Amniotic epithelial cell (primary cell): ENCODE results near the gene ERCC1.

Source experiments
- DNase-seq: peaks from one replicate; pipeline ENCODE4 v3.0.0-alpha.2; 2010; ENCODE audit warnings: low read depth

ERCC1 gene

DNA sequence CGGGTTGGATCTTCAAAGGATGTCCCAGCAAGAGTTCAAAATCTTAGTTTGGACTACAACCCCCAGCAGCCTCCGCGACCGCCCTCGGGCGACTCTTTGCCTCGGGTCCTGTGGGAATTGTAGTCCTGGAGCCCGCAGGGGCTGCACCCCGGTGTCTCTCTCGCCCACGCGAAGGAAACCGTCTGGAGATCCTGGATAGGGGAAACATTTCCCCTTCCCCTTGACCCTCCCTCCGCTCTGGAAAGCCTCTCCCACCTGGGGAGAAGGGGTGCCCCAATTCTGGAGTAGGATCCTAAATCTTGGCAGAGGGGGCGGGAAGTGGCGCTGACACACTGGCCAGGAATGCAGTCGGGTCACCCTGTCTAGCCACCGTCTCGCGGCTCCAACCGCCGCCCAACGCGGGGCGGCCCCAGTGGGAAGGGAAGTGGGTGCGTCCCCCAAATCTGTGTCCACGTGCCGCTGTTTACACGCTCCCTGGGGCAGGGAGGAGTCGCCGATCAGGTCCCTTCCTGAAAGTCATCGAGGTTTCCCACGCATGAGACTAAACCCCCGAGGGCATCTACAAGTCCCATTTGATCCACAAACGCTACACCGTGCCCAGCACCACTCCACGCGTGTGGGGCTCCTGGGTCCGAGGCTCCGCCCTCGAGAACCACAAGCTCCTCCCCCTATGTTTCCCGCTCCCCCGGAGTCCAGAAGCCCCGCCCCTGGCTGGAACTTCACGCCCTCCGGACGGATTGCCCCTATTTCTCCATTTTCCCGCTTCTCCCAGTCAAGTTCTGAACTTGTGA lies 18.1 kb downstream of the ERCC1 start:
- DNase-seq, result peak; percentile 81

DNA sequence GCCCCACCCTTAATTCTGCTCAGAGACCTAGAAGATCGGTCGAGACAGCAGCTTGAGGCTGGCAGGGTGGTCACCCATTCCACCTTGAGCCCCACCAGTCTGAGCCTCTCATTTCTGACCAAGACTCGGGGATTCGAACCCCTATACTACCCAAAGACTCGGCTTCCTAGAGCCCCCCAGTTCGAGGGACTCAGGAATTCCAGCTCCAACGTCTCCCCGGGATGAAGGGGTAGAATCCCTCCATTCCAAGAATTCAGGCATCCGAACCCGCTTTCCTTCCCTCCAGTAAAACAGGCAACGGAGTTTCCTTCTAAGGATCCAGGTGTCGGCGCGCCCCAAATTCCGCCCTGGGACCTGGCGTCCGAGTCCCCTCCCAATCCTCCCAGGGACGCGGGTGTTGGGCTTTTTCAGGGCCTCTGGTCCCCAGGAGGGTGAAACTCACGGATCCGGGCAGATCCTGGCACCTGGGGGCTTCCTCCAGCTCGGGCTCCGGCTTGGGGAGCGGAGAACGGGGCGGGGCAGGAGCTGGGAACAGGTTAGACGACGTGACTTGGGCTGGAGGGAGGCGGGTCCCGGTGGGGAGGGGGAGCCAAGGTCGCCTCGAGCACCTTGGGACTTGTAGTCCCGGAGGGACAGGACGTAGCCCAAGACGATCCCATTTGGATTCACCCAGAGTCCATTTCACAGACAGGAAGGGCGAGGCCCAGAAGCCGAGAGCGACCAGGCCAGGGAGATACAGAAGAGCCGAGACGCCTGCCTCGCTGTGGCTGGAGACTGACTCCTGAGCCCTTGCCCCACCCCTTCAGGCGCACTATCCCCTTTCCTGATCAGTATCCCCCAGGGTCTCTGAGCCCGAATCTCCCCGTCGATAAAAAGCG lies 18.9 kb downstream of the ERCC1 start, which contains the start of gene PPP1R13L:
PPP1R13L (minus strand) TSS at position 513 of the 878 bp plus-strand sequence. CDS start 6,751 bp downstream, outside the sequence.
- DNase-seq, result peak; percentile 63

DNA sequence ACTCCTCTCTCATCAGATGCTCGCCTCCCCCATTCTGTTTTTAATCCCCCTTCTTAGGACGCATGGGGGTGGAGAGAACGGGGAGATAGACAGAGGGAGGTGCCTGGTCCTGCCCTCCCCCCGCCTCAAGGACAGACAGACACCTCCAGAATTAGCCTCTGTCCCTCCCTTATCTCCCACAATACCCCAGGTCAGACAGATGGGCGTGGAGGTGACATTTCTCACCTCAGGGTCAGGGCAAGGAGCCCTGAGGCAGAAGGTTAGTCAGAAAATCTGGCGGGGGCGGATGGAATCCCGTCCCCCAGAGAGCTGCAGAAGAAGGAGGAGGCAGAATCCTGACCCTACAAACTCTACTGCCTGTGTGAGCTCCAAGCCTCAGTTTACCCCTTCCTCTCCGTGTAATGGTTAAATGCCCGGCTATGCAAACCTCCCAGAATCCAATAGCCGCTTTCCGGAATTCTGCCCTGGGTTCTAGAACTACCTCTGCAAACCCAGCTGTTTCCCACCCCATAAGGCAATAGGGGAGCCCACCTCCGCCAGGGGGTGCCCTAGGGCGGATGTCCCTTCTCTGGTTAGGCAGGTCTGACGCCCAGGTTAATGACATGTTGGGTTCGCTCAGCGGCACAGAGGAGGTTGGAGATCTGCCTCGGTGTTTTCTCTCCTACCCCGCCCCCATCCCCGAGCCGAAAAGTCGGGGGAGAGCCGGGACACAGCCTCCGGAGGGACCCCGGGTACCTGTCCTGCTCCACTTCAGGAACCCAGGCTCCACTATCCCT lies 19.7 kb downstream of the ERCC1 start:
- peak; percentile 65 for DNase-seq

DNA sequence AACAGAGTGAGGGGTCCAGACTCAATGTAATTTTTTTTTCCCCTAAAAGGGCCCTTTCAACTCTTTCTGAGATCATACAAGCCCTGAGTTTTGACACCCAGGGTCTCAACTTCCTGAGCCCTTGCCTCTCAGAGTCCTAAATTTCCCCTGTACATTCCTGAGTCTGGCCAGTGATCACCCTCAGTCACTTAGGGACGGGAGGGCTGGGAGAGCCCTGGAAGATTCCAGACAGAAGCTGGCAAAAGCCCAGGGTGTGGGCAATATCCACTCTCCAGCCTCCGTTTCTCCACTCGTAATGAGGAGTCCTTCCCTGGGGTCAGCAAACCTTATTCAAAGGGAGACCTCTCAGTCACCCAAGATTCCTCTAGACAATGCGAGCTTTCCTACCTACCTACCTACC lies 20.4 kb downstream of the ERCC1 start:
- DNase-seq, result no peak

DNA sequence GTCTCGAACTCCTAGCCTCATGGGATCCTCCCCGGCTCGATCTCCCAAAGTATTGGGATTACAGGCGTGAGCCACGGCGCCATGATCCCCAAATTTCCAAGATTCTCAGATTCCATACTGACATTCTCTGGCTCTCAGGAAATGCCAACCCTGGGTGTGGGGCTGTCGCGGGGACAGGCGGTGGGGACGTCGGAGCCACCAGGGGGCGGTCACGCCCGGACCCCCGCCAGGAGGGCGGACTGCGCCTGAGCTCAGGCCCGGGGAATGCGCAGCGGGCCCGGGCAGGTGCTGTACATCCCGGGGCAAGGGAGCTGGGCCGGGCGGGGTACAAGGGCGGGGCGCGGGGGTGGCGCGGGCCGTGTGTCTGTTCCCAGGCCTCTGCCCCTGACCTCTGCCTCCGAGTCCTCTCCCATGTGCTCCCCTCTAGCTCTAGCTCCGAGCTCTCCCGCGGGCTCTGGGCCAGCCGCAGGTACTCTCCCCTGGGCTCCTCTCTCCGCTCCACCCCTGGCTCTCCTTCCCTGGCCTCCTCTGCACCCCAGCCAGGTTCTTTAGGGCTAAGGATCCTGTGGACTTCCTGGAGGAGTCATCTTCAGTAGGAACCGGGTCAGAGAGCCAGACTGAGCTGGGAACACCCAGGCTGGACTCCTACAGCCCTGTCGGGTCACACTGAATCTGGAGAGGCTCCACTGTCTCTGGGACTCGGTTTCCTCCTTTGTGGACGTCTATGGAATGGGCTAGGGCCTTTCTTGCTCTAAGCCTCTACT lies 21.2 kb downstream of the ERCC1 start:
- no peak for DNase-seq

DNA sequence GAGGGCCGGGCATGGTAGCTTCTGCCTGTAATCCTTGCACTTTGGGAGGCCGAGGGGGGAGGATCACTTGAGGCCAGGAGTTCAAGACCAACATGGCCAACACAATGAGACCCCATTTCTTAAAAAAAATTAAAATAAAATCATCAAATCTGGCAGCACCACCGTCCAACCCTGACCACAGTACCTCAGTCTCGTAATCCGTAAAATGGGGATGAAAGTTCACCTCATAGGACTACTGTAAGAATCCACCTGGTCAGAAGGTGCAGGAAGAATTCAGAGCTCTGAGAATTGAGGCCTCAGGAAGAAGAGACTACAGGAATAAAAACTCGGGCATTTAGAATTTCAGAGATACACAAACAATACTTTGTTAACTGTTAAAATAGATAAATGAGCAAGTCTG lies 21.9 kb downstream of the ERCC1 start:
- no peak for DNase-seq

DNA sequence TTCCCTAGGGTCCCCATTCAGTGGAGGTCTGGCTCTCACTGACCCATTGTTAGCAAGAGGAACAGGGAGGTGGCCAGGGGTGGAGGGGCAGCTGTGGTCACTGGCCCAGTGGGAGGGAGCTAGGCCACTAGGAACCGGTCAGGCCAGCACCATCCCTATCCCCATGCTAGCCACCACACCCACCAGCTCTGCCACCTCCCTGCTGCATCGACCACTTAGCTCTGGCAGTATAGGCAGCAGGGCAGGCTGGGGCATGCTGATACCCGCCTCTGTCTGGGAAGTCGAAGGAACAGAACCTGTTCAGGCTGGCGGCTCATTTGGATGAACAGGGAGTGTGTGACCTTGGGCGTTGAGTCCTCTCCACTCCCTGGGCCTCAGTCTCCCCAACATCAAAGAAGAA lies 23.5 kb downstream of the ERCC1 start:
- DNase-seq, result no peak

DNA sequence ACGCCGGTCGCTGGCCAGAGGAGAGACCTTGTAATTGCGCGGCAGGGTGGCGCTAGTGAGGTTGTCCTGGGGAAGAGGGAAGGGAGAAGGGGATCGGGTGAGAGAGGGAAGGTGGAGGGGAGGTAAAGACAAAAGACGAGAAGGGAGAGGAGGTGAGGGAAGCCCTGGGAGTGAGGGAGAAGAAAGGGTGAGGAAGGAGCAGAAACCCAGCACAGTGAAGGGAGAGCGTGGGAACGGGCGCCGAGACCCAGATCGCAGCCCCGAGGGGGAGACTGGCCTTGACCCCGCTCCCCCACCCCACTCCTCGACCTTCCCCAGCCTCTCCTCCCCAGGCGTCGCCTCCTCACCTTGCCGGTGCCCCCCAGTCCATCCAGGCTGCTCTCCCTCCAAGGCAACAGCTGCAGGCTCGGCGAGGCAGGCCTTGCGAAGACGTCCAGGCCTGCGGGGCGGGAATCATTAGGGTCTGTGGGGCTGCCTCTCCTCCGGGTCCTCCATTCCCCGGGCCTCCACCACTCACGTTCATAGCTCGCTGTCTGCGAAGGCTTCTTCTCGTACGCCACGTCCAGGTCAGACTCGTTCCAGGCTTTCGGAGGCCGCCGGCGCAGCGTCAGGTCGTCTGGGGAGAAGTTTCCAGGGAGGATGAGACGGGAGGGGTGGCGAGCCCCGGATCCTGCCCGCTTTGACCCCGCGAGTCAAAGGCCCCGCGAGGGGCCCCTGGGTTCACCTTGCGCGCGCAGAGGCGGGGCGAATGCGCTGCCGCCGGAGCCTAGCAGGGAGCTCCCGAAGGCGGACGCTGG lies 27.7 kb downstream of the ERCC1 start:
- DNase-seq, result no peak

DNA sequence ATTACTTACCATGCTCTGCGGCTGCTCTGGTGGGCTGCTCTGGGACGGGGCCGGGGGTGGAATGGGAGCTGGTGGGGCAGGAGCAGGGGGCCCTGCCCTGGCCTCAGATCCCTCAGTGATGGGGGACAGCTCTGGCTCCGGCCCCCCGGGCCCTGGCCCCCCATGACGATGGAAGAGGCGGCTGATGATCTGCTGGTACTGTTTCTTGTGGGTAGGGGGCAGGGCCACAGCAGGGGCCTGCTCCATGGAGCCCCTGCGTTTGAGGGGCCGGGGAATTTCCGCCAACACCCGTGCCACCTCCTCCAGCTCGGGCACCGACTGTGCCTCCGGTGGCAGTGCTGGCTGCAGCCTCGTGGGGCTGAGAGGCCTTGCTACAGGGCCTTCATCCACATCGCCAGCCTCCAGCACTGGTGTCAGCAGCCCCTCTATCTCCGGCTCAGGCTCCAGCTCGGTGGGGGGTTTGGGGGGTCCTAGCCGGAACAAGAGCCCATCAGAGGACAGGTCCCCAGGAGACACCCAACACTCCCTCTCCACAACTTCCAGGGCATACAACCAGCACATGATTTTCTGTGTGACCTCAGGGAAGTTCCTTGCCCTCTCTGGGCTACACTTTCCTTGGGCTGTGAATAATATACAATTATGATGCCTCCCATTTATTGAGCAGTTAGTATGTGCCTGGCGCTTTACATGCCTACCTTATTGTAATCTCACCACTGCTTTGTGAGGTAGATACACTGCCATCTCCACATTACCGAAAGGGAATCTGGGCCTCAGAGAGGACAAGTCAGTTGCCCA lies 31.6 kb downstream of the ERCC1 start:
- no peak for DNase-seq

DNA sequence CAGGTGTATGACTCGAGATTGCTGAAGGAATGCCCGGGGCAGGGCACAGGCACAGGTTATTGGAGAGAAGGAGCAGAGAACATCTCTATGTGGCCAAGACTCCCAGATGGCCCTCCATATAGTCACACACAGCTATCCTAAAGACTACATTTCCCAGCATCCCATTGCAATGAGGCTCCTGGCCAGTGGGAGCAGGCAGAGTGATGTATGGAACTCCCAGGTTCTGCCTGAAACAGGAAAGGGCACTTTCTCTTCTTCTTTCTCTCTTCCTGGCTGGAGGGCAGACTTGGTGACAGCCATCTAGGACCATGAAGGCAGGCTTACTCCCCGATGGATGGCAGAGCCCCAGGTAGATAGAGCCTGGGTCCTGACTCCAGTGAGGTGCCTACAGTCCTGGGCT lies 32.4 kb downstream of the ERCC1 start:
- DNase-seq, result peak; percentile 40

DNA sequence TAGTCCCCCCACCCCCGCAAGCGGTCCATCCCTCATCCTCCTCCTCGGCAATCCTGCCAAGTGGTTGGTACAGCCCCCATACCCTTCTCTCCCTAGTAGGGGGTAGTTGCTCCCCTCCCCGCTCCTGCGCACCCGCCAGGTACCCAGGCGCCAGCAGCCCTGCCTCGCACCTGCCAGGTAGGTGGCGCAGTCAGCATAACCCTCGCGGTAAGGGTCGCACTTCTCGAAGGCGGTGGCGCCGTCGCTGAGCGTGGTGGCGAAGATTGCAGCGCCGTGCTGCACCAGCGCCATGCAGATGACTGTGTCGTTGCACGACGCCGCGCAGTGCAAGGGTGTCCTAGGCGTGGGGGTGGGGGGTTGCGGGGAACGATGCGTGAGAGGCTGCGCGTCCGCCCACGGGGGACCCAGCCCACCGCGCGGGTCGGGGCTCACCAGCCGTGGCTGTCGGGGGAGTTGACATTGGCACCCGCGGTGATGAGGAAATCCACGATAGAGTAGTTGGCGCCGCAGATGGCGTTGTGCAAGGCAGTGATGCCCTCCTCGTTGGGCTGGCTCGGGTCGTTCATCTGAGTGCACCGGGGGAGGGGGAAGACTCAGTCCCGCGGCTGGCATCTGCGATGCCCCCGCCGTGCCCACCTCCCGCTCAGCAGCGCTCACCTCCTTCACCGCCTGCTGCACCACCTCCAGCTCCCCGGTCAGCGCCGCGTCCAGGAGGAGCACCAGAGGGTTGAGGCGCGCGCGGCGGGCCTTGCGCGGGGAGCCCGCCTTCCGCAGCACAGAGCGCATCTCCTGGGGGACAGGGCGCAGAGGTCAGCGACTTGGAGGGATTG lies 38.1 kb downstream of the ERCC1 start:
- DNase-seq, result no peak

DNA sequence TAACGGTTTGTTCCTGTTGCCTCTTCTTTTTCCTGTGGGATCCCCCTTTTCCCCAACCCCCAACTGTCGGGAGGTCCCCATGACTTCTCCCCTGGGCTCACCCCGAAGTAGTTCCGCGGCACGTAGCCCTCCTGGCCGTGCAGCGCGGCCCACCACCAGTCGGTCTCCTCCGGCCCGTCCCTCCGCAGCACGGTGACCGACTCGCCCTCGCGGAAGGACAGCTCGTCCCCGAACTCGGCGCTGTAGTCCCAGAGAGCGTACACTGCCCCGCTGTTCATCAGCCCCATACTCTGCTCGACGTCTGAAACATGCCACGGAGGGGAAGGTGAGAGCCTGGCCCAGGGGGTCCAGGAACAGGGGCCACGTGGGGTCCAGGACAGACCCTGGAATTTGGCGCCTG lies 41.3 kb downstream of the ERCC1 start:
- no peak for DNase-seq

DNA sequence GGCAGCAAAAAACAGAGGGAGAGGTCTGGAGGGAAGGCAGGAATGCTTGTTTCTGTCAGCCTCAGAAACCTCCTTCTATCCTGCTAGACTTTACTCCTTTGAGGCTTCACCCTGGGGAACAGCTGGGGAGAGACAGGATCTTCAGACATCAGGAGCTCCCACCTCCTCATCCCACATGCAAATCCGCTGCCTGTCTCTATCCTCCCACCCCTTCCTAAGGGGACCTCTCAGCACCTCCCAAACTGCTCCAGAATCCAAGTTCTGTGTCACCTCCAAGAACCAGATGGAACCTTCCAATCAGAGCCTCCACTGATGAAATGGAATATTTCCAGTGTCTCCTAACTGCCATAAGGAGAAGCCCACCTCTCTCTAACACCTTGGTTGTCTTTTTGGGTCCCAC lies 43.6 kb downstream of the ERCC1 start:
- DNase-seq, result no peak

DNA sequence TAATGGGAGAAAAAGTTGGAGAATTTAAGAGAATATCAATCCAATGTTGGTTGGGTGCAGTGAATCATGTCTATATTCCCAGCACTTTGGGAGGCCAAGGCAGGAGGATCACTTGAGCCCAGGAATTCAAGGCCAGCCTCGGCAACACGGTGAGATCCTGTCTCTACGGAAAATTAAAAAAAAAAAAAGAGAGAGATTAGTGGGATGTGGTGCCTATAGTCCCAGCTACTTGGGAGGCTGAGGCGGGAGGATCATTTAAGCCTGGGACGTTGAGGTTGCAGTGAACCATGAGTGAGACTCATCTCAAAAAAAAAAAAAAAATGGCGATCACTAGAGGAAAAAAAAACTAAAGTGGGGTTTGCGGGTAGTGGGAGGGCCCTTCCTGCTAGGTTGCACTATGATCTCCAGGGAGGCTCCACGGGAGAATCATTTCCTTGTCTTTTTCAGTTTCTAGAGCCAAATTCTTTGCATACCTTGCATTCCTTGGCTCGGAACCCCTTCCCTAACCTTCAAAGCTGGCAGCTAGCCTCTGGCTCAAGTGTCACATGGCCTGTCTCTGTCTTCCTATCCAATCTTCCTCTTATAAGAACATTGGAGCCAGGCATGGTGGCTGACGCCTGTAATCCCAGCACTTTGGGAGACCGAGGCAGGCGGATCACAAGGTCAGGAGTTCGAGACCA lies 47.5 kb downstream of the ERCC1 start:
- DNase-seq, result peak; percentile 98

DNA sequence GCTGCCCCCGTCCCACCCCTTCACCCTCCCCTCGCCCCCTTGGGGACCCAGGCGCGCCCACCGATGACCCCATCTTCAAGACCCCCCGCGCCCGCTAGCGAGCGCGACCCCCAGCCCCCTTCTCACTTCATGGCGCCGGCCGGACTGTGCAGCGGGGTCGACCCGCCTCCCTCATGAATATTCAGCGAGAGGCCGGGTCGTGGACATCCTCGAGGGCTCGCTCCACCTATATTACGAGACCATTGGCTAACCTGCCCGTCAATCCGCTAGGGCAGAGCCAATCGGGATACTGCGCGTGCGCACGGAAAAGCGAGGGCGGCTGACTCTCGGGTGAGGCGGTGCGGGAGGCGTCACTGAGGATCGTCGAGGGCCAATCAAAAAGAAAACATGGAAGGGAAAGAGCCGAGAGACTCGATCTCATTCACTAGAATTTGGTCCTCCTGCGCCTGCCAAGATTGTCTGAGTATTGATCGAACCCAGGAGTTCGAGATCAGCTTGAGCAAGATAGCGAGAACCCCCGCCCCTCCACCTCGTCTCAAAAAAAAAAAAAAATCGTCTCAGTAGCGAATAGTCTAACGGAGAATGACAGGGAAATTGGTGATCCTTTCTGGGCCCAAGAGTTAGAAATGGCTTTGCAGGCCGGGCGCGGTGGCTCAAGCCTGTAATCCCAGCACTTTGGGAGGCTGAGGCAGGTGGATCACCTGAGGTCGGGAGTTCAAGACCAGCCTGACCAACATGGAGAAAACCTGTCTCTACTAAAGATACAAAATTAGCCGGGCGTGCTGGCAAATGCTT lies 53.1 kb downstream of the ERCC1 start, which contains the start of gene ERCC2:
ERCC2 (minus strand) TSS at position 164 of the 795 bp plus-strand sequence; CDS start at position 131, 33 bp downstream.
- DNase-seq, result peak; percentile 98

DNA sequence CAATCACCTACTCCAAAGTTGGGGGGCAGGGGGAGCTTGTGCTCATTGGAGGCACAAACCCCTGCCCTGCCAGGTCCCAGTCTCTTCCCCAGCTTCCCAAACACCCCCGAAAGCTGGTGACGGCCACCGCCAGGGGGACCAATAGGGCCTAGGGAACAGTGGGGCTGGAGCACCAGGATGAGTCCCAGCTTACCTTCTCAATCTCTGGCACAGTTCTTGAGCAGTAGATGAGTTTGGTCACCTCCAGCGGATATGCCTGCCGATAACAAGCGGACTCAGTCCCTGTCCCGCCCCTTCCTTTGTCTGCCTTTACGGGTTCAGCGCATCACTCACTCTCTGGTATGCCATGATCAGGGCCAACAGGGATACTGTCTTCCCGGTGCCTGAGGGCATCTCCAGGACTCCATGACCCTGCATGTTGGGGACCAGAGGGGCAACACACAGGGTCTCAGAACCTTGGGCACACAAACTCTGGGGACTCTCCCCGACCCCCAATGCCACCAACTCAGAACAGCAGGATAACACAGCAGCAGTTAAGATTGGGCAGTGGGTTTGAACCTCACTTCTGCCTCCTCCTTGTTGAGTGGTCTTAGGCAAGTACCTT lies 54.9 kb downstream of the ERCC1 start:
- no peak for DNase-seq

DNA sequence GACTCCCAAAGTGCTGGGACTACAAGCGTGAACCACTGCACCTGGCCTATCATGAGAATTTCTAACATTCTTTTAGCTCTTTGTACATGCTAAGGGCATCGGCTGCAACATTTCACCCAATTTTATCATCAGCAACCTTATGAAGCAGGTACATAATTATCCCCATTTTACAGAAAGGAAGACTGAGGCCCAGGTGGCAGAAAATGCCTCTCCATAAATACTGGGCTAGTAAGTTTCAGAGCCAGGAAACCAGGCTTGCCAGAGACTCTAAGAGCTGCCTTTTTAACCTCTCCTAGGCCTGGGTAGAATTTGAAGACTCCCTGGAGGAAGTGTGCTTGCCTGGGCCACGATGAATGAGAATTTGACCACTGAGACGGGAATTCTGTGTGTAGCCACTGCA lies 55.6 kb downstream of the ERCC1 start:
- DNase-seq, result no peak
